NCI-H2227 treated with DMSO at 0.1 percent for 48 hours (cell line): Measurements from ENCODE around the gene PML.
"Not testable (repeated sequence)": the region's sequence is repeated elsewhere in the genome, so short reads cannot be mapped to it uniquely, and the experiment has no call there.

Source experiments
- DNase-seq: peaks from one replicate; lab custom pipeline; 2025; lab: John Stamatoyannopoulos, UW

The PML gene

DNA sequence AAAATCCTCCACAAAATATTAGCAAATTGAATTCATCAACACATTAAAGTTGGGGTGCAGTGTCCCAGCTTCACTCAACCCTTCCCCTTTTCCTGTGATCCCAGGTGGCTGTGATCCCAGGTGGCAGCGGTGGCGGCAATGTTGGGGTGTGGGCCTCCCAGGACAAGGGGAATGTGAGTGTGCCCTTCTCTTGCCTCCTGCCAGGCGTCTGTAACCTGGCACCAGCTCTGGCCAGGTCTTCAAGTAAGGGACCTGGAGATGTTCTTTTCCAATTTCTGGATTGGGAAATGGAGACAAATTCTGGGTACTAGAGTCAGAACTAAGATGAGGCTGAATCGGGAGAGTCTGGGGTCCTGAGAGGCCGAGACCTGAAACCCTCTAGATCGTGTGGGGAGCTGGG, 67.7 kb downstream of the PML start:
- DNase-seq, result no peak

DNA sequence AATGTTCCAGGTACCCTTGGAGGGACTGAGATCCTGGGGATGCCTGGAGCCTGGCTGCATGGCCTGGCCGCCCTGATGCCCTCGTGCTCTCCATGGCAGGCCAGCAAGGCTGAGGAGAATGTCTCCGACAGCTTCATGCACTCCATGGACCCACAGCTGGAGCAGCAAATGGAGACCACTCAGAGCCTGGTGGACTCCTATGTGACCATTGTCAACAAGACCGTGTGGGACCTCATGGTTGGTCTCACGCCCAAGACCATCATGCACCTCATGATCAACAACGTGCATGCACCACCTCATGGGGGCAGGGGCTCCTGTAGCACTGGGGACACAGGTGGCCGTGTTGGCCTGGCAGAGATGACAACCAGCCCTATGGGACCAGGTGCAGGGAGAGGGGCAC, 68.2 kb downstream of the PML start:
- DNase-seq, result no peak

DNA sequence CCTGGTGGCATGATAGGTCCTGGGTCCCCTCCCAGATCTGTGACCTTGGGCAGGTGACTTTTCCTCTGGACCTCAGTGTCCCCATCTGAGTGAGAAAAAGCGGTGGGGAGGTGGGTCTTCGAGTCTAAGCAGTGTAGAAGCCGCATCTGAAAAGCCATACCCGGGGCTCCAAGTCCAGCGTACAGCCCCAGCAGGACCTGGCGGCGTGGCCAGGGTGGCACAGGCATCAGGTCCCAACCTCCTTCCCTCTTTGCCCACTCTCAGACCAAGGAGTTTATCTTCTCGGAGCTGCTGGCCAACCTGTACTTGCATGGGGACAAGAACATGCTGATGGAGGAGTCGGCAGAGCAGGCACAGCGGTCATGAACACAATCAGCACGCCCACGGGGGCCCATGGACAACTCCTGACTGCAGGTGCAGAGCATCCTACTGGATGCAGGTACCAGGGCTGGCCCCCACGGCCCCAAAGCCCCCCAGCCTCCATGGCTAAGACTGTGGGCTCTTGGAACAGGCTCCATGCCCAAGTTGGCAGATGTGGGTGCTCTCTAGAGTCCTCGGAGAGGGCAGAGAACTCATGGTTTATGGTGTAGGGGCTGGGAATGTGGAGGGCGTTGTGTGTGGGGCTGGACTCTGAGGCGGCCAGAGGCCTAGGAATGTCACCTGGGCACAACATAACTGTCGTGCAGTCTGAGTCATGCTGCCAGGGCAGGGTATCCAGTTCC, 69.1 kb downstream of the PML start:
- DNase-seq, result not testable (repeated sequence)

DNA sequence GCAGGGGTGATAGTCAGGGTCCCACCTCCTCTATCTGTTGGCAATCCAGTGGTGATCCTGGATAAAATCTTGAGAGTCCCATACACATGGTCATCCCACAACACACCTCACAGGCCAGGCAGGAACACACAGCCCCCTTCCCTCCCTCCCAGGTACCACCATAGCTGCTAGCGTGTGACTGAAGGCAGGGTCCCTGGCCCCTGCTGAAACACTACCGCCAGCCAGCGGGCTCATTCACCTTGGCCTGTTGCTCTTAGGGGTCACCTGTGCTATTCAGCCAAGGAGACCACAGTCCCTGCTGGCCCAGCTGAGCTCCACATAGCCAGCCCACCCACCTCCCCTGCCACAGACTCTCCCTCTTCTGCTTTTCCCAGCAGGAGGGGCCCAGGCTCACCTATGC, 69.7 kb downstream of the PML start:
- DNase-seq, result not testable (repeated sequence)

DNA sequence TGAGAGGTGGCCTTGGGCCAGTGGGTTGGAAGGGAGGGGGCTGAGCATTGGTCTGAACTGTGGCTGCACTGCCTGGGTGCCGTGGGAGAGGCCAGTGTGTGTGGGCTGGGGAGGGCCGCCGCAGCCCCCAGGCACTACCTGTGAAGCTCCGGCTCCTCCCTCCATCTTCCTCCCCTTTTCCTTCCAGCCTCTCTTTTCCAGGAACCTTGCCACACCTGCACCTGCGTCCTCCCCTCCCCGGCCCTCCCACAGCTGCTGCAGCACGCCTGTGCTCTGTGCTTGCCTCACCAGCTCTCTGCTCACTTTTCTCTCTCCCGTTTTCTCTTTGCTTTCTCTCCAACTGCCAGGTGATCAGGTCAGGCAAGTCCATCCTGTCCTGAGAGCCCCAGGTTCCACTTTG, 70.3 kb downstream of the PML start:
- not testable (repeated sequence) for DNase-seq

DNA sequence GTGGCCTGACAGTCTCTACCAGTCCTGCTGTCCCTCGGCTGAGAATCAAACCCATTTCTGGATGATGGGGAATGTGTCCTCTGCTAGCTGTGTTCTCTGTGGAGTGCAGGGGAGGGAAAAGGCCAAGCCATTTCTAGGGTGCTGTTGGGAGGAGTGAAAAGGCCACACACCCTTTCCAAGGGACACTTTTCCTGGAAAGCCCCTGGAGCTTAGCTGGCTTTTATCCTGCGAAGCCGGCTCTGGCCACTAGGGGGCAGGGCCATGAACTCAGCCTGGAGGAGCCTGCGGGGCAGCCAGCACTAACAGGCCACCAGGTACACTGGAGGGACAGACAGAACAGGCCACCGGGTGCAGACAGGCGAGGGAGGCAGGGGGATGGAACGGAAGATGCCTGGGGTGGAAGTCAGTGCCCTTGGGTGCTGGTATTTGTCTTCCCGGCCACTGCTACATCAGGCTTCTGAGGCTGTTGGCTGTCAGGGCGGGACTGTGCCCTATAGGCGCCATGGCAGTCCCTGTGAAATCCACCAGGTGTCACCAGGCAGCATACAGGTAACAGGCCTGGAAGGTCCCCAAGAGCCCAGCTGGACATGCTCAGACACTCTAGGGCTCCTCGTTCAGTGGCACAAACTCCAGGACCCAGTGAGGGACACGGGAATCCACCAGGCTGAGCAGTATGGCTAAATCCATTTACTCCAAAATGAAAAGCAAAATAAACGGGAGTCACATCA, 71.3 kb downstream of the PML start:
- DNase-seq, result not testable (repeated sequence)

DNA sequence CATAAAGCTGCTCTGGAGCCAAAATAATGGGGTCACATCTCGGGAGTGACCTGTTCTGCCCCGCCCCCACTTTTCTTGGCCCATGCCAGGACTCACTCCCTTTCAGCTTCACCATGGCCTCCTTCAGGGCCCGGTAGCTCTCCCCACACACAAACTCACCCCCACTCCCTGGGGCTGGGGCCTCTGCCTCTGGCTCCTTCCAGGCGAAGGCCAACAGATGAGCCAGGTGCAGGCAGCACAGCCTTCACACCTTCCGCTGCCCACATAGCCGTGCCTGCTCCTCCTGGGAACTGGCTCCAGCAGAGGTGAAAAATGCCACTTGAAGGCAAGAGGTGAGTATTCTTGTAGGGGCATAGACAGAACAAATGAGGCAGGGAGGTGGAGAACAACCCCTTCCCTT, 77.1 kb downstream of the PML start:
- DNase-seq, result not testable (repeated sequence)

DNA sequence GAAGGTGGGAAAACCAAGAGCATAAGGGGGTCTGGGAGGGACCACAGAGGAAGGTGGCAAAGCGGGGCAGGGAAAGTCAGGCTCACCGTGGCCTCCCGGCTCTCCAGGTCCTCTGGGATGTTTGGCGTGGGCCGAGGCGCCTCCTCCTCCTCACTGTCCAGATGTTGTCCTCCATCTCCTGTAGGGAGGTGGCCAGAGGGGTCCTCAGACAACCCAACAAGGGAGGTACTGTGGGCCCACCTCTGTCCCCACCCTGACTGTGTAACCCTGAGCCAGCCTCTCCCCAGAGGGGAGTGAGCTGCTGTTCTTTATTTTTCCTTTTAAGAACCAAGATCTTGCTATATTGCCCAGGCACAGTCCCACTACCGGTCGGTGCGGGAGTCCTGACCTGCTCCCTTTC, 77.6 kb downstream of the PML start:
- not testable (repeated sequence) for DNase-seq

DNA sequence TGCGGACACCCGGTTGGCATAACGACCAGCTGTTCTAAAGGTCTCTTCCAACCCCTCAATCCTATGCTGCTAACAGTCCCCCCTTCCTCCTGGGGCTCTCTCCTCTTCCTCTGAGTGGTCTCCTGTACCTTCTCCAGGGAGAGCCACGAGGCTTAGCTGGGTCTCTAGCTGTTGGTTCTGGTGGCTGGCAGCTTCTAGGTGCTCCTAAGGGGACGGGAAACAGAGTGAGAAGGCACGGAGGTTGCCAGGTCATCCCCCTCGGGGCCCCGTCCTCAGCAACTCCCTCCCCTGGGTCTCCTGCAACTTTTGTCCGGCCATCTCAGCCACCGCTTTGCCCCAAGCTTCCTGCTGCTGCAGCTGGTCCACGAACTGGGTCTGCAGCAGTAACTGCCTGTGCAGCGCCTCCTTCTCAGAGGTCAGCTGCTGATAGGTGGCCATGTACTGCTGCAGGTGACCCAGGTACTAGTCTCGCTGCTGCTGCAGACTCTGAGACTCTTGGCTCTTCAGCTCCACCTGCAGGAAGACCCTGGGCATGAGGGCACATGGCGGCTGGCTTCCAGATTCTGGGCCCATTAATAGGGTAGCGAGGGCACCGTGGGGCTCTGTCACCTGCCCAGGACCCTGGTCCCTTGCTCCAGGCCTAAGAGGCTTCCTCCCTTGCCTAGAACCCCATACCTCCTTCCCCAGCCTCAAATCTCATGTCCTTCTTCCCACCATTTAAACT, 78.3 kb downstream of the PML start:
- not testable (repeated sequence) for DNase-seq

DNA sequence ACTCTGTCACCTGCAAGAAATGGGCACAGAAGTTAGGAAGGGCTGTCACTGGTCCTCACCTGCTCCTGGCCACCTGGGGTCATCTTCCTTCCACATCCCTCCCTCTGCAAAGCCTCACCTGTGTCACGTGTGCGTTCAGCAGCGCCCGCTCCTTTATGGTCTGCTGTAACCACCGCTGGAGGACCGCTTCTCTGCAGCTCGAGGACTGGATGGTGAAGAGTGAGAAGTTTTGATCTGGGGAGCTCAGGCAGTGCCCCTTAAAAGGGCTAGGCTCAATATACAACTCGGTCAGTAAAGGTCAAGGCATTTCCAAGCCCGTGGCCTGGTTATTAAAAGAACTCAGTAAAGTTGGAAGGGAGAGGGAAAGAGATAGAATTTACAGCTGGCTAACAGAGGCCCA, 81.3 kb downstream of the PML start:
- DNase-seq, result not testable (repeated sequence)

DNA sequence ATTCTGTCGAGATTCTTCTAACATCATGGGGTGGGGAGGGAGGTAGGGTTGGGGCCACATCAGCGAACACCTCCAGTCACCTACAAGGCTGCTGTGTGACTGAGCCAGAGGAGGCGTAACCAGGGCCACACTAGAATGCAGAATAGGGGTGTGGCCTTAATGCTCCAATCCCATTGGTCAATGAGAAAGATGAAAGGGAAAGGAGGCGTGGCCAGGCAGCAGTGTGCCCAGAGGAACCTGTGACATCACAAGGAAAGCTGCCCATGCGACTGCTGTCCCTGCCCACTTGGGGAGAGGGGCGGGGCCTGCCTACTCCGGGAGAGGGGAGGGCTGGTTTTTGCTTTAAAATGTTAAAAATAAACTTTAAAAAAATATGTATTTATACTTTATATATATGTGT, 87.9 kb downstream of the PML start, which contains the start of gene GOLGA6A:
TSS of gene GOLGA6A (minus strand) at position 101 of the 400 bp plus-strand sequence. CDS start at position 60, 41 bp downstream.
- DNase-seq, result not testable (repeated sequence)

DNA sequence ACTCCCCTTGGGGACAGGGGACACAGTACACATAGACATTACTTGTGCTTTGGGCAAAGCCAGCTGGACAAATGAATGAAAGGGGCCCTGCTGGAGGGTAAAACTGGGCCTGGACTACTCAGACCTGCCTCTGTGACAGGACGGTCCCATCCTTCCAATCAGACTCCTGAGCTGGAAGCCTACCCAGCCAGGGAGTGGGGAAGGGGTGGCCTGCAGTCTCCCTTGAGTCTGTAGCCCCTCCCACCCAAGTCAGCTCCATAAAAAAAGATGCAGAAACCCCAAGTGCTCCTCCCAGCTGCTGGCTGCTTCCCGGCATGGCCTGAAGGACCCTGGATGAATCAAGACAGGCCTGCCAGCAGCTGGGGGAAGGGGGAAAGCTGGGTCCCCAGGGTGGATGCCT, 100.1 kb downstream of the PML start:
- not testable (repeated sequence) for DNase-seq

DNA sequence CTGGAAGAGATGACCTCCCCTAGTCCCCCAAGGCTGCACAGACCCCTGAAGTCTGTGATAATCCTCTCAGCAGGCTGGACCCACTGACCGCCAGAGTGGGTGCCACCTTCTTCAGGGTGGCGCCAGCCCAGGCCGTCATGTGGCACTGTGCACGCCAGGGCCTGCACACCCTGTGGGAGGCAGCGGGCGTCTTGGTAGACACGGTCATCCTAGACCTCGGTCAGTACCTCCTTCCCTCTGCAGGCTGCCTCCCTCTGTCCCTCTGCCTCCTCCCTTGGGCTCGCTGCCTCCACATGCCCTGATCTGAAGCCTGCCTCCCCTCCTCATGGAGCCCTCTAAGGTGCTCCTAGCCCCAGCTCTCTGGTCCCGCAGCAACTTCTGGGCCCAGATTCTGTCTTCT, 101.1 kb downstream of the PML start:
- not testable (repeated sequence) for DNase-seq

DNA sequence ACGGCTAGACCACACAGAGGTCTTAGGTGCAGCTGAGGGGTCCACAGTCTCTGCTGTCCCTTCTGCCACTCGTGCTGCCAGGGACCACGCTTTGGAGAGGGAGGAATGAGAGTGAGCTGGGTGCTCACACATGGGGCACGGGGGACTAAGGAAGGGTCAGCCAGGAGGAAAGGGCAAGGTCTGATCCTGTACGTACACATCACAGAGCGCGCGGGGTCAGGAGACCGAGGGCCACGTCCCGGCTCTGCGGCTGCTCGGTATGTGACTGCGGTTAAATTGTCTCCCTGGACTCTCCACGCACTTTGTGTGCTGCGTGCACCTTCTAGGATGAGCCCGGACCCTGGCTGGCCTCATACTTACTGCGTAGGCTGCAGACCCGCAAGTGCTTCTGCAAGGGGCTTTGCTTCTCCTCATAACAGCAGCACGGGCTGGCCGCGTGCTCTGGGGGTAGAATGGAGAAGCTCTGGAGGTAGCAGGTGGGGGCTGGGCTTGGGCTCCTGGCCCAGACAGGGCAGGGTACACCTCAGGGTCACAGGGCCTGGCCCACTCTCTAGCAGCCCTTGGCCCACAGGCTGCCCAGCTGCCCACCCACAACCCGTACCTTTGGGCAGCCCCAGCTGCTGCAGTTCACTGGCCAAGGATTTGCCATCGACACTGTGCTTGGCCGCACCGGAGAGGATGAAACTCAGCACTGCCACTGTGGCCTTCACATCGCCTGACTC, 102.4 kb downstream of the PML start:
- DNase-seq, result not testable (repeated sequence)
